ENCODE results near the gene KRT8. TPM values are rescaled to one million over a fixed set of nuclear protein-coding genes. Genes with fewer than 3 reads are reported as not detected.

The KRT8 gene
- total and polyA plus RNA-seq, 2 donors (not counting 1 experiment from before 2014, with no cell fraction given) = 0.24 to 0.94 TPM

DNA sequence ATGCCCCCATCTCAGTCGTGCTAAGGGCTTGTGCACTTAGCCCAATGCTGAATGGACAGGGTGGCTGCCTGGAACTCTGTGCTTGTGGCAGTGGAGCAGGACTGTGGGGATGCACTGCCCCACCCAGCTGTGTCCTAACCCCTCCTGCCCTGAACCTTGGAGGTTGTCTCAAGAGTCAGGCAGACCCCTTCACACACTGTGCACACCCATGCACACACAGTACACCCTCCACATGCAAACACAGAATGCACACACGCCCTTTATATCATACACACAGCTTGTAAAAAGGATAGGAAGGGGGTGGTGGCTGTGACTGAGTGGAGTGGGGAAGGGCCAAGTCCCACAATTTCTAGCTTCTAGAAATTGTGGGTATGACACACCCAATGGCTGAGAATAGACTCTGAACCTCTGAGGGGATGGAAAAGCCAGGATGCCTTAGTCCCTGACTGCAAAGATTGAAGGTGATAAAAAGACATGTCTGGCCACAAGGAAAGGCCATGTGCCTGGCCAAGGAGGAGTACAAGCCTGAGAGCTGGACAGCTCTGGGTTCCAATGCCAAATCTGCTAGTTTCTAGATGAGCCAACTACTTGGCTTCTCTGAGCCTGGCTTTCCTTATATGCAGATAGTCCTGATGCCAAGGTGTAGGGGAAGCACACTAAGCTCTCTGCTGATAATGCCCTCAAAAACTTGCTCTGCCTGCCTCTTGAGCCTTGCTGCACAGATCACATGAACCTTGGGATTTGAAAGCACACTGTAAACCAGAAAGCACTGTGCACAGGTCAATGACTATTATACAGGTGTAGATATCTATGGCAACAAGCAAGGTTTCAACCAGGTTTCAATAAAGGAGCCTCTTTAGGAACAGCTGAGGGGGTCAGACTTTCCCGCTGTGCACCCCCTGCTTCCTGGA is 8.4 kb downstream of the KRT8 start:
- H3K4me3 Mint-ChIP-seq = no peak overlapping the region
- CTCF ChIA-PET = interaction anchor here (0.8 to 4.5 kb wide), 3 partner anchors 11 to 84 kb away, joined by 3 to 29 read pairs (median 10); no protein-coding TSS in a partner anchor
- H3K9me3 ChIP-seq (ENCODE audit: control extremely low read depth in 1 of 3, control insufficient read depth in 2 of 3, insufficient read depth in 1 of 3, low read length in 2 of 3) = peaks cover 0 to 4% (median 0%) of the 10 kb centered on the region in 3 donors
- H3K9me3 Mint-ChIP-seq (ENCODE audit: insufficient read depth) = no peaks in the 10 kb centered on the region
- peaks cover 19% of the 10 kb centered on the region for H3K27me3 Mint-ChIP-seq
- no peak overlapping the region for H3K9ac ChIP-seq (ENCODE audit: low read length)
- no peaks in the 10 kb centered on the region for H3K4me1 ChIP-seq (ENCODE audit: control insufficient read depth in 2 of 2, insufficient read depth in 2 of 2, low read length in 2 of 2)
- no peak overlapping the region for H3K4me3 ChIP-seq (ENCODE audit: control extremely low read depth in 1 of 5, extremely low read depth in 1 of 5, insufficient read depth in 1 of 5, low read depth in 2 of 5, low read length in 4 of 5)
- H3K4me1 Mint-ChIP-seq = no peaks in the 10 kb centered on the region
- TF ChIP-seq, protein P1, sequence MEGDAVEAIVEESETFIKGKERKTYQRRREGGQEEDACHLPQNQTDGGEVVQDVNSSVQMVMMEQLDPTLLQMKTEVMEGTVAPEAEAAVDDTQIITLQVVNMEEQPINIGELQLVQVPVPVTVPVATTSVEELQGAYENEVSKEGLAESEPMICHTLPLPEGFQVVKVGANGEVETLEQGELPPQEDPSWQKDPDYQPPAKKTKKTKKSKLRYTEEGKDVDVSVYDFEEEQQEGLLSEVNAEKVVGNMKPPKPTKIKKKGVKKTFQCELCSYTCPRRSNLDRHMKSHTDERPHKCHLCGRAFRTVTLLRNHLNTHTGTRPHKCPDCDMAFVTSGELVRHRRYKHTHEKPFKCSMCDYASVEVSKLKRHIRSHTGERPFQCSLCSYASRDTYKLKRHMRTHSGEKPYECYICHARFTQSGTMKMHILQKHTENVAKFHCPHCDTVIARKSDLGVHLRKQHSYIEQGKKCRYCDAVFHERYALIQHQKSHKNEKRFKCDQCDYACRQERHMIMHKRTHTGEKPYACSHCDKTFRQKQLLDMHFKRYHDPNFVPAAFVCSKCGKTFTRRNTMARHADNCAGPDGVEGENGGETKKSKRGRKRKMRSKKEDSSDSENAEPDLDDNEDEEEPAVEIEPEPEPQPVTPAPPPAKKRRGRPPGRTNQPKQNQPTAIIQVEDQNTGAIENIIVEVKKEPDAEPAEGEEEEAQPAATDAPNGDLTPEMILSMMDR (IDR thresholded peaks at IDR 0.05) = no peak
- no peak for TF ChIP-seq EZH2 (IDR thresholded peaks at IDR 0.05; ENCODE audit: borderline replicate concordance, insufficient read depth, low read depth, low read length, poor library complexity, severe bottlenecking)
- no peak overlapping the region for H2AFZ ChIP-seq (ENCODE audit: insufficient read depth, low read depth, low read length, poor library complexity, severe bottlenecking)
- no peak for DNase-seq
- H3K27me3 ChIP-seq (replicated peaks in 1 of 4; ENCODE audit: control extremely low read depth in 1 of 4, control insufficient read depth in 3 of 4, insufficient read depth in 4 of 4, low read length in 3 of 4) = peaks cover 0 to 2% (median 0%) of the 10 kb centered on the region in 4 experiments
- no peaks in the 10 kb centered on the region for H4K20me1 ChIP-seq (ENCODE audit: control insufficient read depth, insufficient read depth, low read length, poor library complexity, severe bottlenecking)
- no peak overlapping the region for H3K27ac ChIP-seq (ENCODE audit: low read length in 2 of 2)
- H3K79me2 ChIP-seq (ENCODE audit: control insufficient read depth, insufficient read depth, low read length) = no peaks in the 10 kb centered on the region
- H3K36me3 ChIP-seq (replicated peaks in 1 of 2; ENCODE audit: control extremely low read depth in 1 of 2, control insufficient read depth in 1 of 2, extremely low read depth in 1 of 2, insufficient read depth in 2 of 2, low read length in 1 of 2) = no peaks in the 10 kb centered on the region
- WGBS (ENCODE audit: insufficient coverage) = 60% methylated on average over 2 of the region's 3 CpGs
- no peak for ATAC-seq (ENCODE audit: low read depth)
- POLR2A ChIA-PET = no interaction called here
- intact Hi-C loops (cut with micrococcal nuclease) = no loop called here
- no peak overlapping the region for H3K27ac Mint-ChIP-seq
- H3K4me2 ChIP-seq (replicated peaks; ENCODE audit: low read depth, low read length, poor library complexity, severe bottlenecking) = no peak overlapping the region

GRCh38 chr12:52895726-52896189 is 9.1 kb downstream of the KRT8 start:
- Mint-ChIP-seq H3K9me3 (ENCODE audit: insufficient read depth) (no peaks in the 10 kb centered on the region), H3K4me1 (no peaks in the 10 kb centered on the region), H3K27ac (no peak overlapping the region), H3K27me3 (peaks cover 17% of the 10 kb centered on the region), H3K4me3 (no peak overlapping the region)
- Histone ChIP-seq H3K27ac (ENCODE audit: low read length in 2 of 2) (no peak overlapping the region), H3K36me3 (replicated peaks in 1 of 2; ENCODE audit: control extremely low read depth in 1 of 2, control insufficient read depth in 1 of 2, extremely low read depth in 1 of 2, insufficient read depth in 2 of 2, low read length in 1 of 2) (no peaks in the 10 kb centered on the region), H3K9ac (ENCODE audit: low read length) (no peak overlapping the region), H3K27me3 (replicated peaks in 1 of 4; ENCODE audit: control extremely low read depth in 1 of 4, control insufficient read depth in 3 of 4, insufficient read depth in 4 of 4, low read length in 3 of 4) (peaks cover 0 to 2% (median 0%) of the 10 kb centered on the region in 4 experiments), H3K4me3 (ENCODE audit: control extremely low read depth in 1 of 5, extremely low read depth in 1 of 5, insufficient read depth in 1 of 5, low read depth in 2 of 5, low read length in 4 of 5) (no peak overlapping the region), H2AFZ (ENCODE audit: insufficient read depth, low read depth, low read length, poor library complexity, severe bottlenecking) (no peak overlapping the region), H3K79me2 (ENCODE audit: control insufficient read depth, insufficient read depth, low read length) (no peaks in the 10 kb centered on the region), H3K4me2 (replicated peaks; ENCODE audit: low read depth, low read length, poor library complexity, severe bottlenecking) (no peak overlapping the region), H4K20me1 (ENCODE audit: control insufficient read depth, insufficient read depth, low read length, poor library complexity, severe bottlenecking) (no peaks in the 10 kb centered on the region), H3K9me3 (ENCODE audit: control extremely low read depth in 1 of 3, control insufficient read depth in 2 of 3, insufficient read depth in 1 of 3, low read length in 2 of 3) (peaks cover 0 to 4% (median 0%) of the 10 kb centered on the region in 3 donors), H3K4me1 (ENCODE audit: control insufficient read depth in 2 of 2, insufficient read depth in 2 of 2, low read length in 2 of 2) (no peaks in the 10 kb centered on the region)
- intact Hi-C loops (cut with micrococcal nuclease) = no loop called here
- POLR2A ChIA-PET = no interaction called here
- CTCF ChIA-PET = interaction anchor here (0.8 to 4.5 kb wide), 4 partner anchors 11 to 85 kb away, joined by 3 to 29 read pairs (median 6); no protein-coding TSS in a partner anchor
- WGBS (ENCODE audit: insufficient coverage) = 57% methylated on average over 2 of the region's 2 CpGs
- DNase-seq (no peak), ATAC-seq (ENCODE audit: low read depth) (no peak)
- TF ChIP-seq, protein P1 (IDR thresholded peaks at IDR 0.05) = no peak
- no peak for TF ChIP-seq EZH2 (IDR thresholded peaks at IDR 0.05; ENCODE audit: borderline replicate concordance, insufficient read depth, low read depth, low read length, poor library complexity, severe bottlenecking)
